NCI-H1092 (cell line): ENCODE data around the gene COPS8.

Experiments
- DNase-seq: peaks from one replicate; lab custom pipeline; 2025; lab: John Stamatoyannopoulos, UW

COPS8 gene

GRCh38 chr2:237085248-237086221 is at the start of gene COPS8:
TSS of gene COPS8 (plus strand) at chr2:237085889. CDS start at chr2:237085965, 76 bp downstream.
- DNase-seq, result peak; percentile 81

DNA sequence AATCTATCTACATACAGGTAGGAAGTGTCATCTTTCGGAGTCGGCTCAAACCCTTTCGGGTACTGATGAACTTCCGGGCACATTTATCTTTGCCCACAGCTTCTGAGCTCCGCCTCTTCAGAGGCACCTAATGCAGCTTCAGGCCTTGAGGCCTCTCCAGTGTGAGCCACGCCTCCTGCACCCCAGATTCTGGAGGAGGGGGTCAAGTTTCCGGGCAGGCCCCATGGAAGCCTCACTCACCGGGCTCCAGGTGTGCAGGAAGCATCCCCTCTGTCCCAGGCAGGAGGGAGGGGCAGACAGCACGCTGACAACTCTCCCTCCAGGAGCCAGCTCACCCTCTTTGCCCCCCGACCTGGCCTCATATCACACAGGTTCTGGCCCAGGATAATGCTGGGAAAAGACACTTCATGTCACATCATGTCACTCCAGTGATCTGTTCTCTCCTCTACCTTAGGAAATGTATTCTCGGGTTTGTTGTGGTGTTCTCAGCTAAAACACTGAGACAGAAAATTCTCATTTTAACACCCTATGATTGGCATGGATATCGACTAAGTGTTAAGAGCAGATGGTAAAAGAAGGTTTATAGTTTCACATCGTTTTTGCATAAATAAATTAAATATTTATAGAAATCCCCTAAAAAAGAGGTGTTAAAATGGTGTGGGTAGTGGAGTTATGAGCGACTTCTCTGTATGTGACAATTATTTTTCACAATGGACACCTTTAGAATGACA is 46.2 kb upstream of the COPS8 start:
- DNase-seq, result no peak

- no peak for DNase-seq
Measured at GRCh38 chr2:237041231-237041630, 44.5 kb upstream of the COPS8 start.

- DNase-seq, result no peak
Measured at GRCh38 chr2:237042101-237042500, 43.6 kb upstream of the COPS8 start.

DNA sequence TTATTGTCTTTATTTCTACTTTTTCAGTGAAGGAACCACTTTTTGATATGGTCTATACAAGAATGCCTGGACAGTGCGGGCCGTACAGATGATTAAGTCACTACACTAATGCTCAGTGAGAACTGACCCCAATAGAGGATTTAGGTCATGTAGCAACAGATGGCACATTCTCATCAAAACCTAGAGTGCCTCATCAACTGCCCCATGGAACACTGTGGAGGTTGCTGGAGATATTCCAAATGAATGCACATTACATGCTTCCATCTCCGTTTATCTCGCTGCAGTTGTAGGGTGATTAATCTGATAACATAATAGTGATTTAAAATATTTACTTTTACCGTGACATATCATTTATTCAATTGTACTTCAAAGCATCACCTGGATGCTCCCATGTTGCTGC is 41.8 kb upstream of the COPS8 start:
- DNase-seq, result peak; percentile 5

DNA sequence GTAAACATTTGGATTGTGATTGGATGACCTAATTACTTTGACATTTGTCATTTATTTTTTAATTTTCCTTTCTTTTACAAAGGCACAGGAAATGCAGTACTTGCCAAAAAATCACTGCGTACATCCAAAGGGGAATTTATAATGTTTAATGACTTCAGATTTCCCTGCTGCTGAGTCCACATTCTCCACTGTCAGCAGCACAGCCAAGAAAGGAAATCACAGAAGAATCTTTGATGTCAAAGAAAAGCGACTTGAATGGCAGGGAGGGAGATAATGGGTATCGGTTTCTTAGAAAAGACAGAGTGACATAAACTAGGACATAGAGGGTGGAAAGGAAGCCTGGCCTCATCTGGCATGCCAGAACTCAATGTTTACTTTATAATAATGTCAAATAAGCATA is 41.4 kb upstream of the COPS8 start:
- DNase-seq, result no peak

GRCh38 chr2:237045449-237045848 is 40.2 kb upstream of the COPS8 start:
- no peak for DNase-seq

GRCh38 chr2:237048595-237048994 is 37.1 kb upstream of the COPS8 start:
- DNase-seq, result no peak

DNA sequence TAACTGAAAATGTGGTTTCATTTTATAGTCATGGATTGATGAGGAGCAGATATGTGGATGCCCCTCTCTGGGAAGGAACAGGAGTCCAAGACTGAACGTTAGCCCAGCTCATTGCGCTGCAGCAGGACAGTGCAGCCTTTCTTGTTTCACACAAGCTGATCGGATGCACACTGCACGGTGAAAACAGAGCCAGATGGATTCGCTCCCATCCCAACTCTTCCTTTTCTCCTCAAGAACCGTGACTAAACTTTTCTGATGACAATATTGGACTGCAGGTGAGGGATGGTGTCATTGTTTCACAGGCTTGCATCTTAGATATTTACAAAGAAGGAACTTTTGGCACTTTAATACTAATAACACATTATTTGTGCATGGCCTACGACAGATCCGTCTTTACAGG is 33.8 kb upstream of the COPS8 start:
- no peak for DNase-seq

DNA sequence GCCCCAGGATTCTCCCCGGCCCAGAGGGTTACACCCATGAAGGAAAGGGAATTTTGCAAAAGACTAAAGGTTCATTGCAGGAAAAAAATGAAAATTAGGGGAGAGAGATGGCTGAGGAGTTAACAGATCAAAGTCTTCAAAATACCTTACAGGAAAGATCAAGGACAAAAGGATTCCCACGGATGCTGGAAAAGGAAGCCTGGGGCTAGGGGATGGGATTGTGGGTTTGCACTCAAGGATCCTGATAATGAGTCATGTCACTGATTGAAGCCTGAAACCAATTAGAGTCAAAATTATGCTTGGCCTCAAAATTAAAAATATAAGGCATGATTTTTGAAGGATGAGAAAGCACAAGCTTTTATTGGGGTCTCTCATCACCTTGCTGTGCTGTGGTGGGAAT is 32.6 kb upstream of the COPS8 start:
- DNase-seq, result no peak

- no peak for DNase-seq
Measured at GRCh38 chr2:237055386-237056100, 30.1 kb upstream of the COPS8 start.

DNA sequence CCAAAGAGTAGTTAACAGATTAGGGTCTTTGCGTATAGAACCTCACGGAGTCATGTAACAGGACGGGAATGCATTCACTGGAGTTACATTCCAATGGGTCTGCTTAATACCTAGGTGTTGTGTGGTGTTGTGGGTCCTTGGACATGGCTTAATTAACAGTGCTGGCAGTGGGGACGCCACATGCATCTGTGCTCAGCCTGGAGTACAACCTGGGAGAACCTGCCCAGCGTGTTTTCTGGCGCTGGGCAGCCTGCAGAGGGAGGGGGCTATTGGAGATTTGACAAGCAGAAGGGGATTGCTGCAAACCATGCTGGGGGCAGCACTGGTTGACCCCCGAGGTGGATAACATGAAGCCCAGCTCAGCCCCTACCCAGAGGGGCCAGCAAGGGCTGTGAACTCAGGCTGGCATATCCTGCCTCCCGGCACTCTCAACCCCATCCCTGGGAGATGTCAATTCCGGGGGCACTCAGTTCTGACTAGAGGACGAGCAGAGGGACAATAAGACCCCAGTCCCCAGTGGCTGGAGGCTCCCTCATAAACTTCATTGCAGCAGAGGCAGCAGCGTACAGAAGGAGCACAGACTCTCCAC is 29.3 kb upstream of the COPS8 start:
- no peak for DNase-seq

GRCh38 chr2:237057107-237057506 is 28.6 kb upstream of the COPS8 start:
- no peak for DNase-seq

GRCh38 chr2:237057893-237058300 is 27.8 kb upstream of the COPS8 start:
- no peak for DNase-seq

- DNase-seq, result no peak
Measured at GRCh38 chr2:237058423-237058822, 27.3 kb upstream of the COPS8 start.

- DNase-seq, result no peak
Measured at GRCh38 chr2:237059155-237059875, 26.4 kb upstream of the COPS8 start.

DNA sequence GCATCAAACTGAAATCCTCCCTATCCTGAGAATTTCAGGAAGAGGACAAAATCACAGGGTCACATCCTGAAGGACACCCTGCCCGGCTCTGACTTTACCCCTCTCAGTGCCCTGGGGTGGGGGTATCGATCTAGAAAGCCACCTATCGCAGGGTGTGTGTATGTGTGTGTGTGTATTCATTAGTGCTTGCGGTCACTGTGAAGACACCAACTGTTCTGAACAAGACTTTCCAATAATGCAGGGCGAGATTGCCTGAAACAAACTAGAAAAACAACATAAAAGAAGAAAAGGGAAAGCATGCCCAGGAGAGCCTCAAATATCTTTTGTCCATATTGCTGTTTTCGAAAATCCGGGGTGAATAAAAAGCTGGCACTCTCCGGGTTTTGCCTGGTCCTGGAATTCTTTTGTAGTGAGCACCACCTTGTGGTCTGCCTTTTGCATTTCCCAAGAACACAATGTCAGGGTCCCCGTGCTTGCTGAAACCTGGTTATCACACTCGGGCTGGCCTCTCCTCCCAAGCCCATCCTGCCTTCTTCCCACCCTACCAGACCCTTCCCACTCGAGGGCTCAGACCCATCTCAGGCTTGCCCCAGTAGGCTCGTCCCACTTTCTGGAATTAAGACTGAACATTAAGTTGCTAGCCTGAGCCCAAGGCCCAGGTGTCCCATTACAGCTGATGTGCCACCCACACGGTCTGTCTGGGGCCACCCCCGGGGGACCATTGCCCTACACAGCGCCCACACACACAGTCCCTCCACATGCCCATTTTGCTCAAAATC is 25.0 kb upstream of the COPS8 start:
- peak; percentile 36 for DNase-seq

DNA sequence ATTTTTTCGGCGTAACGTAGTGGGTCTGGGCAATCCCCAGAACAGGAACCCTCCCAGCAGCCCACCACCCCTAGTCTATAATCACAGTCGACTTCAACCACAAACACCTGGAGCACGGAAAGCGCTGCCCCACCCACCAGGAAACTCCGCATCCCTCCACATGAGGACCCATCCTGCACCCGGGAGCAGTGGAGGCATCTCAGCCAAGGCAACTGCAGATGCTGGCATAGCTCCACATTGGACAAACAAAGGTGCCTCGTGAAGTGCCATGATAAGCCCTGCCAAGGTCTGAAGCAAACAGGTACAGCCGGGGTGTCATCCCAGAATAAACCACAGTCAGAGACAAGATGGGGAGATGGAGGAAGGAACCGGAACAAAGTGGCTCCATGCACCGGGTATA is 24.3 kb upstream of the COPS8 start:
- no peak for DNase-seq

DNA sequence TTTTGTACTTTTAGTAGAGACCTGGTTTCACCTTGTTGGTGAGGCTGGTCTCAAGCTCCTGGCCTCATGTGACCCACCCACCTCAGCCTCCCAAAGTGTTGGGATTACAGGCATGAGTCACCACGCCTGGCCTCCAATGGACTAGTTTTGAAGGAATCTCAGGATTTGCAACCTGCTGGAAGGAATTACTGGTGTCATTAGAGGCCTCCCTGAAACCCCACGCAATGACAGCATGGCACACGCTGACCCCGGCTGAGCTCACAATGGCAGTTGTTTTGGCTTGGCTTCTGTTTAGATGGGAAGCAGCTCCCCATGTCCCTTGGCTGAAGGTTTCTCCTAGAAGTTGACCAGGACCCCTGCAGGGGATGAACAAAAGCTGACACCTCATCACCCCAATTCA is 23.1 kb upstream of the COPS8 start:
- DNase-seq, result no peak

DNA sequence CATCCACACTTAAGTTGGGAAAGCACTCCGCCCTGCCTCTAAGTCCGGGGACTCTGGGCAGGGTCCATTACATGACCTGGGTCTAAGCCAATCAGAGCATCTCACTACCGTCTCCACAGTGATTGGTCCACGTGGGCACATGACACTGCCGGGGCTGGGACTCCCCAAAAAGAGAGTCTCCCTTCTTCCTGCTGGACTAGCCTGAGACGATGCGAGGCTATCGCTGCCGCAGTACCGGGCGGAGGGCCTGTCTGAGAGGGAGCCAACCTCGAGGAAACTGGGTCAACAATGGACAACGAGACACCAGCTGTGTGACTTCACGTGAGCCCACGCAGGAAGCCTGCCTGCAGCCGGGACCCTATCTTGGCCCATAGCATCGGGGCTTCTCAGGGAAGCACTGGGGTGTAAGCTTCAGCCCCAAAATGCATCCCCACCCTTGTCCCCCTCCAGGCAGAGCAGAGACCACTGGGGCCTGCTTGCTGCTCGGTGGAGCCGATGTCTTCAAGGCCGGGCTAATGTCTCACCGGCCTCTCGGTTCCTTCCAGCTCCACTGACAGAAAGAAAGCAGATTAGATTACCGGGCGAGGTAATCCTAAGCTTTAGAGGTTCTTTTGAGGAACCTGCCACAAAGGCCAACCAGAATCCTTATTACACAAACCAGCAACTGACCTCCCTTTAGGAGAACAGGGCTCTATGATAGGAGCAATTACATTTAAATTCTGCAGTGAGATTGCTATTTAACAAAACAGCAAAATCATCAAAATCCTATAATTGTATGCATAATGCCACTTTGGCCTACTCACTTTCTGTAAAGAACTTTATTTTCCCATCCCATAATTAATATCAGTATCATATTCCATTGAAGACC is 21.3 kb upstream of the COPS8 start:
- DNase-seq, result no peak
